PFSK-1 (cell line): Measurements from ENCODE around the gene ESYT3.

Experiments
- FOXP2 ChIP-seq: optimal IDR thresholded peaks from 2 replicates; pipeline ENCODE3; 2011; ENCODE audit warnings: borderline replicate concordance, control low read depth, inconsistent platforms; ENCODE audit not compliant: insufficient read depth; ENCODE audit errors: extremely low read length, extremely low read depth
- POLR2AphosphoS5 ChIP-seq: IDR thresholded peaks from 2 replicates; pipeline ENCODE4 v1.6.1; 2012; ENCODE audit warnings: low read depth, mild to moderate bottlenecking, control low read depth, low read length, moderate library complexity
- SIN3A ChIP-seq: IDR thresholded peaks from 2 replicates; pipeline ENCODE4 v1.6.1; 2012; ENCODE audit warnings: mild to moderate bottlenecking, low read length, moderate library complexity, borderline replicate concordance; ENCODE audit not compliant: insufficient read depth
- TAF1 ChIP-seq: IDR thresholded peaks from 2 replicates; pipeline ENCODE4 v1.6.1; 2012; ENCODE audit warnings: low read length, control low read depth, borderline replicate concordance; ENCODE audit not compliant: insufficient read depth
- TF ChIP-seq, protein P1 (sequence below), 2 experiments: IDR thresholded peaks; 2 replicates each; pipeline versions ENCODE4 v1.6.1 to v1.8.0; 2011 to 2012; ENCODE audit warnings: low read depth in 2 of 2, low read length in 2 of 2, control low read depth in 1 of 2, inconsistent platforms in 1 of 2, mild to moderate bottlenecking in 1 of 2, moderate library complexity in 1 of 2; ENCODE audit not compliant: insufficient read depth in 1 of 2

ESYT3 gene

DNA sequence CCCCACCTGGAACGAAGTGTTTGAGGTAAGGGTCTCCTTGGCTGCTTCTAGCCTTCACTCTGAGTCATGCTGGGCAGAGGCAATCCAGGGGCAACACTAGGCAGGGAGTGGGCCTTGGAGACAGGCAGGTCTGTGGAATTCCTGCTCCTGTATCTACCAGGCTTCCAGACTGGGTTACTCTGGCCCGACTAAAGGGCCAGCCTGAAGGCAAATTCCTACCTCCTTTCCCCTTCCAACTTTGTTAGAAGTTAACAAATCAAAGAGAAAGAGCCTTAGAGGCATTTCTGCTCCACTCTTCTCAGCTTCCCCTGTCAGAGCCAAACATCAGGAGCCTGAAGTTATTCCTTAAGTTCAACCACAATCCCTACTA, 30.1 kb downstream of the ESYT3 start:
- TF ChIP-seq POLR2AphosphoS5 (no peak), TAF1 (no peak), FOXP2 (no peak), SIN3A (no peak)
- TF ChIP-seq, protein P1, sequence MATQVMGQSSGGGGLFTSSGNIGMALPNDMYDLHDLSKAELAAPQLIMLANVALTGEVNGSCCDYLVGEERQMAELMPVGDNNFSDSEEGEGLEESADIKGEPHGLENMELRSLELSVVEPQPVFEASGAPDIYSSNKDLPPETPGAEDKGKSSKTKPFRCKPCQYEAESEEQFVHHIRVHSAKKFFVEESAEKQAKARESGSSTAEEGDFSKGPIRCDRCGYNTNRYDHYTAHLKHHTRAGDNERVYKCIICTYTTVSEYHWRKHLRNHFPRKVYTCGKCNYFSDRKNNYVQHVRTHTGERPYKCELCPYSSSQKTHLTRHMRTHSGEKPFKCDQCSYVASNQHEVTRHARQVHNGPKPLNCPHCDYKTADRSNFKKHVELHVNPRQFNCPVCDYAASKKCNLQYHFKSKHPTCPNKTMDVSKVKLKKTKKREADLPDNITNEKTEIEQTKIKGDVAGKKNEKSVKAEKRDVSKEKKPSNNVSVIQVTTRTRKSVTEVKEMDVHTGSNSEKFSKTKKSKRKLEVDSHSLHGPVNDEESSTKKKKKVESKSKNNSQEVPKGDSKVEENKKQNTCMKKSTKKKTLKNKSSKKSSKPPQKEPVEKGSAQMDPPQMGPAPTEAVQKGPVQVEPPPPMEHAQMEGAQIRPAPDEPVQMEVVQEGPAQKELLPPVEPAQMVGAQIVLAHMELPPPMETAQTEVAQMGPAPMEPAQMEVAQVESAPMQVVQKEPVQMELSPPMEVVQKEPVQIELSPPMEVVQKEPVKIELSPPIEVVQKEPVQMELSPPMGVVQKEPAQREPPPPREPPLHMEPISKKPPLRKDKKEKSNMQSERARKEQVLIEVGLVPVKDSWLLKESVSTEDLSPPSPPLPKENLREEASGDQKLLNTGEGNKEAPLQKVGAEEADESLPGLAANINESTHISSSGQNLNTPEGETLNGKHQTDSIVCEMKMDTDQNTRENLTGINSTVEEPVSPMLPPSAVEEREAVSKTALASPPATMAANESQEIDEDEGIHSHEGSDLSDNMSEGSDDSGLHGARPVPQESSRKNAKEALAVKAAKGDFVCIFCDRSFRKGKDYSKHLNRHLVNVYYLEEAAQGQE (IDR thresholded peaks at IDR 0.05; ENCODE audit: insufficient read depth in 1 of 2, low read depth in 2 of 2, low read length in 2 of 2), result no peak

DNA sequence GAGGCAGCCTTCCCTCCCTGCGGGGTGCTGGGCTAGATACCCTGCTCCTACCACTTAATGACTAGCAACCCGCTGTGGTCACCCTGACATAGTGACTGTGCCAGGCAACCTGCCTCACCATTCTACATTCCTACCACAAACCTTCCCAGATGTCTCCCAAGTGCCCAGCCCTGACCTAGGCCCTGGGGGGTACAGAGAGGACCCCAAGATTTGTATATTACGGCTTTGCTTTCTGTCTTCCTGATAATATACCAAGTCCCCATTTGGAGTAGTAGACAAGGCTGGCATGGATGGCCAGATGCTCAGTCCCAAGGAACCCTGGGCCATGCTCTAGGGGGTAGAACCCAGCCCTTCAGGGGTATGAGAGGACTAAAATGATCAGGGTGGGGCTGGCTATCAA, 31.0 kb downstream of the ESYT3 start:
- TF ChIP-seq, protein P1 (IDR thresholded peaks at IDR 0.05; ENCODE audit: insufficient read depth in 1 of 2, low read depth in 2 of 2, low read length in 2 of 2), result no peak

DNA sequence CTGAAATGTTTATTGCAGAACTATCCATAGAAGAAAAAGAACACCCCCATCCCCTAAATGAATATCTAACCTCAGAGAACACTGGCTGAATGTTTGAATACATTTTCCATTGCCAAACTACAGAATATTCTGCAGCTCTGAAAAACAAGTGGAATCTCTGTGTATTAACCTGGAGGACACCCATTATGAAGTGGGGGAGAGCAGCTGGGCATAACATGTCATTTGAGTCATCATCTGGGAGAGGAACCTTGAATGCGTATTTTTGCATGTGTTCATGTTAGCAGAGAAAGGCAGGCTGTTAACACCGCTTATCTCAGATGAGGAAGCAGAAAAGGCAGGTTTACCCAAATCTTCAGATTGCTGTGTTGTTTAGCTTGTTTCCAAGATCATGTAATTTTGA, 31.5 kb downstream of the ESYT3 start:
- no peak for TF ChIP-seq TAF1
- TF ChIP-seq FOXP2, result no peak
- TF ChIP-seq, protein P1 (IDR thresholded peaks at IDR 0.05; ENCODE audit: insufficient read depth in 1 of 2, low read depth in 2 of 2, low read length in 2 of 2), result no peak
- TF ChIP-seq POLR2AphosphoS5, result no peak
- no peak for TF ChIP-seq SIN3A

- TF ChIP-seq POLR2AphosphoS5 (no peak), TAF1 (no peak), FOXP2 (no peak), SIN3A (no peak)
- TF ChIP-seq, protein P1 (IDR thresholded peaks at IDR 0.05; ENCODE audit: insufficient read depth in 1 of 2, low read depth in 2 of 2, low read length in 2 of 2), result no peak
These were observed 33.5 kb downstream of the ESYT3 start for GRCh38 chr3:138467931-138468330.

GRCh38 chr3:138468451-138468850, 34.0 kb downstream of the ESYT3 start:
- TF ChIP-seq, protein P1 (IDR thresholded peaks at IDR 0.05; ENCODE audit: insufficient read depth in 1 of 2, low read depth in 2 of 2, low read length in 2 of 2), result no peak
- TF ChIP-seq POLR2AphosphoS5, result no peak
- TF ChIP-seq TAF1, result no peak
- no peak for TF ChIP-seq FOXP2
- TF ChIP-seq SIN3A, result no peak
